Tibial nerve (tissue), 3 donors: ENCODE data around the gene ATAD1.

Experiments used
- CTCF ChIP-seq, 5 experiments: fragments of 200-600 bp in 3 of 5; fragments of 450-650 bp in 2 of 5; sonication (generic) in 3 of 5; IDR thresholded peaks; one replicate each; pipeline ENCODE4 v1.5.1; 2016 to 2019; ENCODE audit warnings: antibody characterized with exemption in 5 of 5, mild to moderate bottlenecking in 3 of 5, moderate library complexity in 2 of 5
- POLR2A ChIP-seq, 2 donors: fragments of 450-650 bp; IDR thresholded peaks; one replicate each; pipeline ENCODE4 v1.6.1; 2017; ENCODE audit warnings: antibody characterized with exemption in 2 of 2, mild to moderate bottlenecking in 2 of 2, moderate library complexity in 2 of 2

- TF ChIP-seq CTCF (IDR thresholded peaks at IDR 0.05) (no peak), POLR2A (IDR thresholded peaks at IDR 0.05) (no peak)
Measured at GRCh38 chr10:87838650-87839049, 20.6 kb upstream of the ATAD1 start.
